ENCODE data around the gene AAK1.
A peak's percentile ranks its signal among the peaks of the same experiment; 100 is the strongest.

AAK1 gene

GRCh38 chr2:69491864-69492263, 151.7 kb downstream of the AAK1 start:
- DNase-seq (ENCODE audit: low spot score): no peak

DNA sequence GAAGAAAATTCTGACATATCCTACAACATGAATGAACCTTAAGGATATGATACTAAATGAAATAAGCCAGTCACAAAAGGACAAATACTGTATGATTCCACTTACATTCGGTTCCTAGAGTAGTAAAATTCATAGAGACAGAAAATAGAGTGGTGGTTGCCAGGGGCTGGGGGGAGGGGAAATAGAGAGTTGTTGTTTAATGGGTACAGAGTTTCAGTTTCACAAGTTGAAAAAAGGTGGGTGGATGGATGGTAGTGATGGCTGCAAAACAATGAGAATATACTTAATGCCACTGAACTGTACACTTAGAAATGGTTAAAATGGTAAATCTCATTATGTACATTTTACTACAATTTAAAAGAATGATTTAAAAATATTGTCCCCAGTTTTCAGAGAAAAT, 153.1 kb downstream of the AAK1 start:
- no peak for DNase-seq (ENCODE audit: low spot score)

- DNase-seq (ENCODE audit: low spot score): no peak
Observed at GRCh38 chr2:69489793-69490192, 153.7 kb downstream of the AAK1 start.

DNA sequence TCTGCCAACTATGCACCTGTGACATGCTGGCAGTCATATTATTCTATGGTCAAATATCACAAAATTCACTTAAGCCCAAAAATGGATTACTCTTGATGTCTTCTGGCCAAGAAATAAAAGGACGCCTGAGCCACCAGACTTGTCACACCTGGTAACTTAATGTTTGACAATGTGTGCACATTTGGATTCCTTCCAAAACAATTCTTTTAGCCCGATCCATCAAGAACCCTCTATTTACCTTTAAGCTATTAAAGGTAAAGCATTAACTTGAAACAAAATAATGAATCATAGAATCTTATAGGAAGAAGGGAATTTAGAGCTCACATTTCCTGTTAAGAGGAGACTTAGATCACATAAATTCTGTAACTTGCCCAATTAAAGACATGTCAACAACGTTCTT, 159.8 kb downstream of the AAK1 start:
- peak; percentile 87 for DNase-seq (ENCODE audit: low spot score)

DNA sequence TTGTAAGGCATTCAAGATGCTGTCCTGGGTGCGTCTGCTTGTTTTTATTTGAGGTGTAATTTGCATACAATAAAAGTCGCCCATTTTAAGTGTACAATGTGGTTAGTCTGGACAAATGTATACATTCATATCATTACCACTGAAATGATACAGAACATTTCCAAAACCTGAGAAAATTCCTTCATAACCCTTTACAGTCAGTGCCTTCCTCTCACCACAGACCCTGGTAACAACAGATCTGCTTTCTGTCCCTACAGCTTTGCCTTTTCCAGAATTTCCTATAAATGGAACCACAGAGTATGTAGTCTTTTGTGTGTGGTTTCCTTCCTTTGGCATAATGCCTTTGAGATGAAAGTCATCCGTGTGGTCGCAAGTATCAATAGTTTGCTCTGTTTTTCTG, 160.5 kb downstream of the AAK1 start:
- DNase-seq (ENCODE audit: low spot score): peak; percentile 4

- DNase-seq (ENCODE audit: low spot score): peak; percentile 83
Observed at GRCh38 chr2:69482471-69482870, 161.1 kb downstream of the AAK1 start.

- DNase-seq (ENCODE audit: low spot score): no peak
Observed at GRCh38 chr2:69481421-69481820, 162.1 kb downstream of the AAK1 start.

GRCh38 chr2:69477627-69478026, 165.9 kb downstream of the AAK1 start:
- DNase-seq (ENCODE audit: low spot score): no peak

DNA sequence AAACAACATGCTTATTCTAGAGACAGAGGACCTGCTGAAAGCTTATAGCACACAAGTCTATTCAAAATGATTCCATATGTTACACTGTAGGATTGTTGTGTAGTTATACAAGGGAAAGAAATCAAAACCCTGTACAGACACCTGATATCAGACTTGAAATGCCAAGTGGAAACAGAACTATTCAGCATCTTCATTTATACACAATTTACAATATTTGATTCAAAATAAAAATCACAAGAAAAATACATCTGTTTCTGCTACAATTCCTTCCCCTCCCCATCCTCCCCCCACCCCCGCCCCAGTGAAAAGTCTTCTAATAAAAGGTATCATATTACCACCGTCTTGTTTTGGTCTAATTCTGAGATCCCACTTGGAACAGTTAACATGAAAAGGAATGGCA, 168.9 kb downstream of the AAK1 start:
- DNase-seq (ENCODE audit: low spot score): no peak

DNA sequence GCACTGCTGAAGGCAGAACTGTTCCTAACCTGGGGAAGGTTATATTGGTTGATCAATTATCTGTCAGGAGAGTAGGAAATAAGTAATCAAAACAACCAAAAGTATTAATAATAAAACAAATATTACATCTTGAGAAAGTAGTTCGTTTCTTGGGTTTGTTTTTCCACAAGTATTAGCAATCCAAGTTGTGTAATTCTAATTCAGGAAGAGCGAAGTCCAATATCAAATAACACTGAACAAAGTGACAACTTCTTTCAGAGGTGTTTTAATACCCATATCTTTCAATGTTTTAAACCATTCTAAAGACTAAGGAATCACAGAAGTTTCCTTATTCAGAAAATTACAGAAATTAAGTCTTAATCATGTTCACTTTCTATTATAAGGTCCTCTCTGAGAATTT, 171.7 kb downstream of the AAK1 start:
- no peak for DNase-seq (ENCODE audit: low spot score)

DNA sequence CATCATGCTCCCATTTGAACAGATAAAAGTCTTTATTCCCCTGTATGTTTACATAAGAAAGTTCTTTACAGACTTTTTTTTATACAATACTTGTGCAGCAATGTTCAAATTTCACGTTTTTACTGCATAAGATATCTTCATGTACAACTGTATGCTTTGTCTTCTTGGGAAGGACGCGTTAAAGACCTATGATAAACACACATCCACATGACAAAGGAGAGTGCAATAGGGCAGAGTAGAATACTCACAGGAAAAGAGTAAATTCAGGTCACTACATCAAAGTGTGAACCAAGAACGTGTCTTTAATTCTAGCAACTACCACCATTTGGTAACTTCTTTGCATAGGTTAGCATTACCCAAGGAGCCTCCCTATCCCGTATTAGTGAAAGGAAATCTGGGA, 172.6 kb downstream of the AAK1 start:
- DNase-seq (ENCODE audit: low spot score): no peak

GRCh38 chr2:69469784-69470183, 173.8 kb downstream of the AAK1 start:
- no peak for DNase-seq (ENCODE audit: low spot score)

- no peak for DNase-seq (ENCODE audit: low spot score)
Observed at GRCh38 chr2:69469375-69469774, 174.2 kb downstream of the AAK1 start.

- no peak for DNase-seq (ENCODE audit: low spot score)
Observed at GRCh38 chr2:69466728-69467127, 176.8 kb downstream of the AAK1 start.

DNA sequence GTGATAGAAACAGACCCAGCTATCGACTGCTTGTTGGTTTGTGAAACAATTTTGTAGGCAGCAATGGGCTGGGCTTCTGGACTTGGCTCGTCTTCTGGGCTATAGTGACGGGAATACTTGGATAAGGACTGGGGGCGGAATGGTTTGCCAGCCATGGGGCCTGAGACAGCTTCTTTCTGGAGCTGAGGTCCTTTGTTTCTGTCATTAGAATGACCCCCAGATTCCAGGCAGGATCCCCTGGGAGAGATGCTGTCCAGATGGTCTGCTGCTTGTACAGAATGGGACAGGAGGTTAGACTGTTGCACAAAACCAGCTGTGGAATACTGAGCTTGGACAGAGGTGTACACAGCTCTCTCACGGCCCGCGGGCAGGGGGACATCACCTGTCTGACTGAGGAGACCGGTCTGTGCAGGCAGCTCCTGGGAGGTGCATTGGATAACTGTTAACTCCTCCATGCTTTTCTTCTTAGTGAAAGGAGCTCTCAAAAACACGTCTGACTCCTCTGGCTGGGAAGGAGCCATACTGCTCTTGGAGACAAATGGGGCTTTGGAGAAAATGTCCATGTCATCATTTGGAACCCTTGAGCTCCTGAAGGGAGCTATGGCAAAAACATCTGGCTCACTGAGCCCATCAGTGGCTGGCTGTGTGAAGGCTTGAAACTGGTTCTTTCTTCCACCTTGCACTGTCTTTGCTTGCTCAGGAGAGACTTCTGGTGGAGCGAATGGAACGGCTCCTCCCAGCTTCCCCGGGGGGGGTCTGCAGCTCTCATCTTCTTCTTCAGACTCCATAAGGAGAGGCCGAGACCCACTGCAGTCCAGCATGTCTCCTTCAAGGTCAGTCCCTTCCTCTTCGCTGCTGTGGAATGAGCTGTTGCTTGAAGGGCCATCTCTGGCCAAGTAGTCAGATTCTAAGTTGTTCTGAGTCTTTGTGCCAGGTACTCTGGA, 177.8 kb downstream of the AAK1 start:
- no peak for DNase-seq (ENCODE audit: low spot score)

GRCh38 chr2:69464575-69464974, 179.0 kb downstream of the AAK1 start:
- no peak for DNase-seq (ENCODE audit: low spot score)

GRCh38 chr2:69462780-69463179, 180.8 kb downstream of the AAK1 start:
- DNase-seq (ENCODE audit: low spot score): no peak

- DNase-seq (ENCODE audit: low spot score): no peak
Observed at GRCh38 chr2:69461404-69461803, 182.1 kb downstream of the AAK1 start.

- DNase-seq (ENCODE audit: low spot score): no peak
Observed at GRCh38 chr2:69459936-69460335, 183.6 kb downstream of the AAK1 start.

GRCh38 chr2:69456950-69457445, 186.5 kb downstream of the AAK1 start:
- DNase-seq (ENCODE audit: low spot score): no peak

DNA sequence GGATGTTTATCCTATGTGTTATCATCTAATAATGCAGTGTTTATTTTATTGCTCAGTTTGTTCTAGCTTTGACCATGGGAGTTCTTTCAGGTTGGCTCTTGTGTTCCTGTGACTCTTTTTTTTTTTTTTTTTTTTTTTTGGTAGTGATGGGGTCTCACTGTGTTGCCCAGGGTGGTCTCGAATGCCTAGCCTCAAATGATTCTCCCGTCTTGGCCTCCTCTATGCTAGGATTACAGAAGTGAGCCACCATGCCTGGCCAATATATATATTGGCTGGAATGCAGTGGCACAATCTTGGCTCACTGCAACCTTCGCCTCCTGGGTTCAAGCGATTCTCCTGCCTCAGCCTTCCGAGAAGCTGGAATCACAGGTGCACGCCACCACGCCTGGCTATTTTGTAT, 187.4 kb downstream of the AAK1 start:
- DNase-seq (ENCODE audit: low spot score): no peak

- DNase-seq (ENCODE audit: low spot score): no peak
Observed at GRCh38 chr2:69454976-69455375, 188.6 kb downstream of the AAK1 start.

GRCh38 chr2:69453475-69454129, 189.9 kb downstream of the AAK1 start:
- no peak for DNase-seq (ENCODE audit: low spot score)
